Stimulated activated CD4-positive, alpha-beta T cell treated with anti-CD3 and anti-CD28 coated beads, Interleukin-12 subunit alpha, Interleukin-12 subunit beta, amount 100 ng/mL, for 48 hours (primary cell): ENCODE data around the gene ATP8A2.
"Not testable (repeated sequence)": the region's sequence is repeated elsewhere in the genome, so short reads cannot be mapped to it uniquely, and the experiment has no call there.

ENCODE experiments used
- DNase-seq, 3 donors: peaks; one replicate each; pipeline ENCODE4 v3.0.0-alpha.2; 2020; ENCODE audit warnings: low read depth in 2 of 3, low spot score in 1 of 3

The ATP8A2 gene

DNA sequence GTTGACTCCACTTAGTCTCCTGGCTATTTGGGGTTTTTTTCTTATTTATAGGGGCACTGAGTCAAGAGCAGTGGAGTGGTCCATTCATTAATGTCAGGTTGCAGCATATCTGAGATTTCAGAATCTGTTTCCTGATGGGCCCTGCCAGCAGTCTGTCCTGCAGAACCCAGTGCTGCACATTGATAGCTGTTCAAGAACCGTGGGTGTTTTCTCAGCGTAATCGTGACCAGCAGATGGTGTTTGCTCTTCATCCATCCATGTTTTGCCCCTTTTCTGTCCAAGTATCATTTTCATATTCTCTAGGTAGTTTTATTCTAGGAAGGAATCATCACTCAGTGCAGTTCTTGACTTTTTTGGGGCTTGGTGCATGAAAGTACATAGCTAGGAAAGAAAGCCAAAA, 166.5 kb downstream of the ATP8A2 start:
- no peak for DNase-seq

DNA sequence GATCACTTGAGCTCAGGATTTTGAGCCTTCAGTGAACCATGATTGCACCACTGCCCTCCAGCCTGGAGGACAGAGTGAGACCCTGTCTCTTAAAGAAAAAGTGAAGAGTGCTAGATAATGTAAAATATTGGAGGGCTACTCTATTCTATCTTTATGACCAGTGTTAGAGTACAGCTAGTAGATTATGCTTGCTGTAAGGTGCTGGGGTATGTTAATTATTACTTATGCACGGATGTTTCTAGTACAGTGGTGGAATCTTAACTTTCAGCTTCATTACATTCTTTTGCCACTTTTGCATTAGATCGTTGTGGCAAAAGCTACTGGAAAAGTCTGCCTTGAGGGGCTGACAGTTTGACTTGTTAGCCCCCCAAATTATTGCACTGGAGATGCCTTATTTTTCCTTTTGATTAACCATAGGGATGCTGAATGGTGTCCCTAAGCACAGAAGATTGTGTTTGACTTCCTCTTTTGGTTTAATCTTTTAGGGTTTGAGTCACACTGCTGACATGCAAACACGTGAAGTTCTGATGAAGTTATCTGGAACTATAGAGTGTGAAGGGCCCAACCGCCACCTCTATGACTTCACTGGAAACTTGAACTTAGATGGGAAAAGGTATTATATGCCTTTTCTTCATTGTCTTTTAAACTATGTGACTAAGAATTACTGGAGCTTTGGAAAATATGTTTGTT, 169.8 kb downstream of the ATP8A2 start:
- no peak for DNase-seq

- not testable (repeated sequence) for DNase-seq
These were observed 177.2 kb downstream of the ATP8A2 start for GRCh38 chr13:25548991-25549390.

- DNase-seq, result no peak
These were observed 190.0 kb downstream of the ATP8A2 start for GRCh38 chr13:25561812-25562211.

DNA sequence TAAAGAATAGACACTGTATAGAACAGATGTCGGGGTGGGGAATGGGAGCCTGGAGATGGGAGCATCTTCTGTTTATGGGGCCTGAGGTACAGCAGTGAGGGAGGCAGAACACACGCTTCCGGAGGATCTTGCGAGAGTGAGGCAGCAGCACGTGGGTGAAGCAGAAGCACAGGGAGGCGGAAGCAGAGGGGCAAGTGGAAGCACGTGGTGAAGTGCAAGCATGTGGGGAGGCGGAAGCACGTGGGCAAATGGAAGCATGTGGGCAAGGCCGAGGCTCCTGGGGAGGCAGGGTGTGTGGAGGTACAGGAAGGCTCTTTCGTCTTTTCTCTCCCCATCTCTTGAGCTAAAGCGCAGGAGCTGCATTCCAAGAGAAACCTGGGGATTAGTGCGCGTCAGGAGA, 198.4 kb downstream of the ATP8A2 start:
- DNase-seq, result no peak

DNA sequence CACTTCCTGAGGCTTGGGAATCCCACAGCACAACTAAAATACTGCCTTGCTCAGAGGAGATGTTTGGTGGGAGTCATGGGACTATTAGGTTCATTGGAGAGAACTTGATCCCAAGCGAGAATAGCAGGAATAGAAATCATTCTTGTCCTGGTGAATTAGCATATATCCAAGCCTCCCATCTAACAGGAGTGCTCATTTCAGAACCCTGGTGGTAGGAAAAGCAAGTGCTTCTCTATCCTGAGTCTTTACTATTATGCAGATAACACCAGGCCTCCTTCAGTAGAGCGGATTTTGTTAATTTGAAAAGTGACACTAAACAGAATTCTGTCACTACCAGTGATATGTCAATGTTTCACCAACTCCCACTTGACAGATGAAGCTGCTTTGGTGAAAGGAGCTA, 199.5 kb downstream of the ATP8A2 start:
- no peak for DNase-seq

- not testable (repeated sequence) for DNase-seq
These were observed 200.4 kb downstream of the ATP8A2 start for GRCh38 chr13:25572171-25572570.

DNA sequence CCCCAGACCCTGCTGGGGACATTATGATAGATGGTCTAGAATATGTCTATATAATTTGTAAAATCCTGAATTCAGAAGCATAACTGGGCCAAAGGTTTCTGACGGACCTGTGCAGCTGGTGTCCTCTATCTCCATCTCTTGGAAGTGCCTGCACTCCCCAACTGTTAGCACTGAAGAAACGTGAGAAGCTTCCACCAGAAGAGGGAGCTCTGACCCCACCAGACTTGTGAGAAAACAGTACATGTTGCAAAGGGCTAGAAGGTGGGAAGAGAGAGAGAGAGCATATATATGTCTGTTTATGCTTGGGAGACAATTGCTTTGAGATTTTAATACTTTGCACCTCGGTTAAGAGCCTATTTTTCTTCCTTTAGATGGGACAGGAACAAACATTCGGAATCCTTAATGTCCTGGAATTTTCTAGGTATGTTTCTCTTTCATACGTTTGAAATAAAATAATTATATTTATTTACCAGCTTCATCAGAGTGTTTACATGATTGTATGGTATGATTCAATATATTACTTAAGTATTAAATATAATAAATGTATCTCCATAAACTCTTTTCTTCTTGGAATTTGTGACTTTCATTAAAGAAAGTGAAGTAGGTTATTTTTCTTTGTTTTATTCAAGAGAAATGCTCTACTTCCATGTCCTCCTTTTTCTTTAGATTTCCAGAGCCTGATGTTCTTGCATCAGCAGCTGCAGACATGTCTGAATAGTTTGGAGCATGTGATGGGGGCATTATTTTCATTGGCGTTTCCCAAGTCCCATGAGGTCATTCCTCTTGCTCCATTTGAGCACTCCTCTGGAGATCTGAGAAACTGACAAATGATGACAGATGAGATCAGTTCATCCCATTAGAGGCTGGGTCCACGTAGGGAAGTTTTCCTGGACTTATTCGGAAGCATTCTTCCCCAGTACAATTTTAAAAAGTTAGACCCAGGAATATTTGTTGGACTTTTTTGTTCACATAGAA, 202.9 kb downstream of the ATP8A2 start:
- DNase-seq, result peak; percentile 60 to 69 (median 60)

- no peak for DNase-seq
These were observed 203.8 kb downstream of the ATP8A2 start for GRCh38 chr13:25575562-25575961.

GRCh38 chr13:25578526-25578925, 206.8 kb downstream of the ATP8A2 start:
- no peak for DNase-seq

- no peak for DNase-seq
These were observed 207.4 kb downstream of the ATP8A2 start for GRCh38 chr13:25579221-25579620.

DNA sequence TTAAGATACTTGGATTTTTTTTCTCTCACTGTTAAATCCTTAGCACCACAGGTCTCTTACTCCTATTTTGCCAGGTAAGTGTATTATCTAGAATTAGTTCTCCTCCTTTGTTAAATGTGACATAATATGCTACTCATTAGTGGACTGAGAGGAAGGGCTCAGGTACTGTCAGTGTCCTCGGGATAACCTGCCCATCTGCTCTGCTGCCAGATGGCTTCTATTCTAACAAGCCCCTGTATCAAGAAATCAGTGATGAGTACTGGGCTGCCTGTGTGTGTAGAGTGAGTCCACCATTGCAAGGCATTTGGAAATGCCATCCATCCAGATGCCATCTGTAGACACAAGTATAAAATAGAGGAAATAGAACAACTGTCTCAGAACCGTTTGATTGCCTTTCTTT, 209.6 kb downstream of the ATP8A2 start:
- no peak for DNase-seq

GRCh38 chr13:25584087-25584486, 212.3 kb downstream of the ATP8A2 start:
- no peak for DNase-seq

GRCh38 chr13:25585000-25585399, 213.2 kb downstream of the ATP8A2 start:
- DNase-seq, result no peak

GRCh38 chr13:25587326-25587980, 215.7 kb downstream of the ATP8A2 start:
- no peak for DNase-seq

GRCh38 chr13:25588336-25589060, 216.7 kb downstream of the ATP8A2 start:
- no peak for DNase-seq

GRCh38 chr13:25598421-25598820, 226.6 kb downstream of the ATP8A2 start:
- no peak for DNase-seq

DNA sequence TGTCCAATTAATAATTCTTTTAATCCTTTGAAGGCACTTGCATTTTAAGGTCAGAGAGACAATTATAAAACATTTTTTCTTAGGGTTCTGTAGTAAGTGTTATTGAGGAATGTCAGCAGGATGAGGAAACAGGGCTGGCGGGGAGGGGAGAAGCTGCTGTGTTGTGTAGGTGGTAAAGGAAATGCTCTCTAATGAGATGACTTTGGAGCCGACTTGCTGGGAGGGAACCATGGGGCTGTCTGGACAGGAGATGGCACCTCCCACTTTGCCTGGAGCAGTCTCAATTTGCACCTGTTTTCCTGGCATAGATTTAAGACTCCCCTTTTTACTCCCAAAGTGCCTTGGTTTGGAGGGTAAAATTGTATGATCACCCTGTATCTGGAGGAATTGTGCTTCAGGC, 230.4 kb downstream of the ATP8A2 start:
- no peak for DNase-seq

DNA sequence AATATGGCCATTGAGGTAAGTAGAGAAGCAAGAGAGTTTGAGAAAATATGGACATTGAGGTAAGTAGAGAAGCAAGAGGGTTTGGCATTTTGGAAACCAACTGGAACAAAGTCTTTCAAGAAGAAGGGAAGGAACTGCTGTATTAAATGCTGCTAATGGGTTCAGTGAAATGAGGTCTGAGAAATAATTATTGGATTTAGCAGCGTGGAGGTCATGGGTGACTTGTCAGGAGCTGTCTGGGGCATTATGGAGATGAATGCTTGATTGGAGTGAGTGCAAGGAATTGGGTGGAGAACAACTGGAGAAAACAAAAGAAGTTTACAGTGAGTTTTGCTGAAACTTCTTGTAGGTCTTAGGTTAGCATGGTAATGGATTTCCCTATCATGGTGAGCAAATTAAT, 232.3 kb downstream of the ATP8A2 start:
- DNase-seq, result no peak

DNA sequence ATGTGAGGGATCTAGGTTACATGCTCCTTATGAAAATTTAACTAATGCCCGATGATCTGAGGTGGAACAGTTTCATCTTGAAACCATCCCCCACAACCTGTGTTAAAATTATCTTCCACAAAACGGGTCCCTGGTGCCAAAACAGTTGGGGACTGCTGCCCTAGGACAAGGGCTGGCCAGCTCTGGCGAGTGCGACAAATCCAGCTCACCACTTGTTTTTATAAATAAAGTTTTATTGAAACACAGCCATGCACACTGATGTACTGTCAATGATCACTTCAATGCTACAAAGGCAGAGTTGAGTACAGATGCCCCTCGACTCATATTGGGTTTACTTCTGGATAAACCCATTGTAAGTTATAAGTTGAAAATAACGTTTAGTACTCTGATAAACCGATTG, 235.3 kb downstream of the ATP8A2 start:
- no peak for DNase-seq

- no peak for DNase-seq
These were observed 236.4 kb downstream of the ATP8A2 start for GRCh38 chr13:25608181-25608580.
